H1 (cell line): ENCODE results near the gene TNKS2. TPM values are rescaled to one million over a fixed set of nuclear protein-coding genes. Genes with fewer than 3 reads are reported as not detected.

Experiments used
- CTCF ChIA-PET: fragments of 300-600 bp; sonication (Branson Sonifier 250); formaldehyde crosslinking; loops from one replicate; lab custom pipeline; 2021; ENCODE audit not compliant: partially characterized antibody; lab: Charles Lee
- POLR2A ChIA-PET: fragments of 300-600 bp; sonication (Branson Sonifier 250); formaldehyde crosslinking; loops from one replicate; lab custom pipeline; 2021; ENCODE audit warnings: inconsistent platforms; ENCODE audit not compliant: partially characterized antibody; lab: Charles Lee
- DNase-seq, 2 experiments: peaks; one replicate each; pipeline versions ENCODE4 v3.0.0 to v3.0.0-alpha.2; 2010 to 2022; ENCODE audit warnings: low spot score in 2 of 2, low read depth in 1 of 2, mixed read lengths in 1 of 2
- FAIRE-seq: peaks from 2 replicates; lab custom pipeline; 2011; peaks lifted over from hg19 to GRCh38; lab: Jason Lieb, UNC
- H2AFZ ChIP-seq: 2 replicates; pipeline ENCODE4 v1.8.1; 2012; ENCODE audit warnings: low read length, inconsistent platforms
- H2AK5ac ChIP-seq: 2 replicates; pipeline ENCODE4 v1.6.1; 2013; ENCODE audit warnings: low read depth, low read length
- H2BK120ac ChIP-seq: replicated peaks from 2 replicates; pipeline ENCODE3; 2013; ENCODE audit warnings: low read depth, low read length, inconsistent platforms
- H2BK12ac ChIP-seq: 2 replicates; pipeline ENCODE4 v1.6.1; 2013; ENCODE audit warnings: low read depth, low read length
- H2BK15ac ChIP-seq: 2 replicates; pipeline ENCODE4 v1.6.1; 2013; ENCODE audit warnings: low read length
- H2BK20ac ChIP-seq: 2 replicates; pipeline ENCODE4 v1.6.1; 2013; ENCODE audit warnings: low read length
- H2BK5ac ChIP-seq: 2 replicates; pipeline ENCODE4 v1.6.1; 2013; ENCODE audit warnings: low read depth, low read length
- H3K14ac ChIP-seq: 2 replicates; pipeline ENCODE4 v1.6.1; 2013; ENCODE audit warnings: inconsistent platforms; ENCODE audit not compliant: insufficient read length
- H3K18ac ChIP-seq: 2 replicates; pipeline ENCODE4 v1.6.1; 2013; ENCODE audit warnings: low read length; ENCODE audit errors: extremely low read depth
- H3K23ac ChIP-seq: 2 replicates; pipeline ENCODE4 v1.6.1; 2013; ENCODE audit warnings: inconsistent platforms; ENCODE audit not compliant: insufficient read length
- H3K23me2 ChIP-seq: 2 replicates; pipeline ENCODE4 v1.6.1; 2013; ENCODE audit warnings: low read depth, low read length
- H3K27ac ChIP-seq: 2 replicates; pipeline ENCODE4 v1.6.1; 2011; ENCODE audit warnings: low read depth, low read length, inconsistent platforms
- H3K27me3 ChIP-seq, 4 experiments: replicated peaks in 1 of 4; 1 replicate in 1 of 4; 2 replicates in 3 of 4; pipeline versions ENCODE4 v1.6.1 to v1.8.1; 2011 to 2013; ENCODE audit warnings: low read length in 3 of 4, mild to moderate bottlenecking in 3 of 4, inconsistent platforms in 2 of 4, mixed read lengths in 2 of 4, moderate library complexity in 1 of 4; ENCODE audit not compliant: control insufficient read depth in 3 of 4, insufficient read depth in 3 of 4; ENCODE audit errors: extremely low read depth in 1 of 4
- H3K36me3 ChIP-seq, 4 experiments: 2 replicates each; pipeline versions ENCODE4 v1.6.1 to v1.8.1; 2011 to 2013; ENCODE audit warnings: mild to moderate bottlenecking in 4 of 4, low read length in 3 of 4, moderate library complexity in 2 of 4, control low read depth in 1 of 4, inconsistent platforms in 1 of 4; ENCODE audit not compliant: insufficient read depth in 4 of 4, control insufficient read depth in 2 of 4
- H3K4ac ChIP-seq: replicated peaks from 2 replicates; pipeline ENCODE3; 2013; ENCODE audit warnings: low read length, low read depth, mixed read lengths, inconsistent platforms; ENCODE audit not compliant: insufficient read length
- H3K4me1 ChIP-seq, 4 experiments: replicated peaks in 1 of 4; 1 replicate in 1 of 4; 2 replicates in 3 of 4; pipeline versions ENCODE4 v1.6.1 to v1.8.1; 2011 to 2013; ENCODE audit warnings: low read length in 3 of 4, inconsistent platforms in 2 of 4, mixed read lengths in 1 of 4; ENCODE audit not compliant: insufficient read depth in 4 of 4, control insufficient read depth in 3 of 4
- H3K4me2 ChIP-seq, 2 experiments: 2 replicates each; pipeline versions ENCODE4 v1.6.1 to v1.8.1; 2011 to 2013; ENCODE audit warnings: low read depth in 2 of 2, low read length in 2 of 2, control low read depth in 1 of 2, inconsistent platforms in 1 of 2, mild to moderate bottlenecking in 1 of 2; ENCODE audit not compliant: insufficient read depth in 1 of 2
- H3K4me3 ChIP-seq, 4 experiments: fragments of 200-600, 300-600 bp in 1 of 4; sonication (generic), shearing (Covaris generic), sonication (Bioruptor Twin) in 1 of 4; 2 replicates each; pipeline versions ENCODE4 v1.5.1 to v1.8.1; 2011 to 2016; ENCODE audit warnings: low read length in 4 of 4, low read depth in 3 of 4, control low read depth in 2 of 4, inconsistent platforms in 2 of 4, mild to moderate bottlenecking in 2 of 4, mixed read lengths in 1 of 4, moderate library complexity in 1 of 4; ENCODE audit not compliant: insufficient read depth in 2 of 4; ENCODE audit errors: extremely low read depth in 1 of 4
- H3K56ac ChIP-seq: replicated peaks from 2 replicates; pipeline ENCODE3; 2013; ENCODE audit warnings: low read depth, mild to moderate bottlenecking, mixed read lengths, low read length, inconsistent platforms; ENCODE audit not compliant: insufficient read length
- H3K79me1 ChIP-seq: 2 replicates; pipeline ENCODE4 v1.6.1; 2013; ENCODE audit warnings: low read depth, low read length, control low read depth
- H3K79me2 ChIP-seq, 2 experiments: 2 replicates each; pipeline versions ENCODE4 v1.6.1 to v1.8.1; 2012 to 2013; ENCODE audit warnings: low read length in 2 of 2, mild to moderate bottlenecking in 2 of 2, inconsistent platforms in 1 of 2; ENCODE audit not compliant: insufficient read depth in 2 of 2, control insufficient read depth in 1 of 2
- H3K9ac ChIP-seq, 4 experiments: replicated peaks in 1 of 4; 1 replicate in 1 of 4; 2 replicates in 3 of 4; pipeline versions ENCODE4 v1.6.1 to v1.8.1; 2011 to 2013; ENCODE audit warnings: low read depth in 3 of 4, low read length in 3 of 4, control low read depth in 2 of 4, mild to moderate bottlenecking in 2 of 4, moderate library complexity in 2 of 4, inconsistent platforms in 1 of 4; ENCODE audit errors: extremely low read depth in 1 of 4
- H3K9me3 ChIP-seq, 2 experiments: 2 replicates each; pipeline versions ENCODE4 v1.6.1 to v1.8.1; 2012 to 2013; ENCODE audit warnings: mild to moderate bottlenecking in 2 of 2, moderate library complexity in 2 of 2, control low read depth in 1 of 2, inconsistent platforms in 1 of 2, low read depth in 1 of 2, low read length in 1 of 2, mixed read lengths in 1 of 2; ENCODE audit not compliant: insufficient read depth in 2 of 2
- H4K20me1 ChIP-seq, 2 experiments: replicated peaks in 1 of 2; 2 replicates each; pipeline versions ENCODE3 to v1.8.1; 2011 to 2013; ENCODE audit warnings: inconsistent platforms in 2 of 2, low read length in 2 of 2, mild to moderate bottlenecking in 1 of 2; ENCODE audit not compliant: insufficient read depth in 2 of 2, control insufficient read depth in 1 of 2
- H4K5ac ChIP-seq: 2 replicates; pipeline ENCODE4 v1.6.1; 2013; ENCODE audit warnings: low read length, low read depth, mixed read lengths, inconsistent platforms; ENCODE audit not compliant: insufficient read length
- H4K8ac ChIP-seq: 2 replicates; pipeline ENCODE4 v1.8.0; 2013; ENCODE audit warnings: mild to moderate bottlenecking, moderate library complexity, low read length, inconsistent platforms; ENCODE audit not compliant: insufficient read depth; ENCODE audit errors: extremely low read depth
- H4K91ac ChIP-seq: replicated peaks from 2 replicates; pipeline ENCODE3; 2013; ENCODE audit warnings: low read length, mixed read lengths, inconsistent platforms; ENCODE audit not compliant: insufficient read length
- CEBPB ChIP-seq: IDR thresholded peaks from 2 replicates; pipeline ENCODE4 v1.6.1; 2012; ENCODE audit warnings: low read depth, low read length
- EGR1 ChIP-seq: IDR thresholded peaks from 2 replicates; pipeline ENCODE4 v1.6.1; 2011; ENCODE audit warnings: low read depth, low read length, borderline replicate concordance
- GABPA ChIP-seq: IDR thresholded peaks from 2 replicates; pipeline ENCODE4 v1.6.1; 2011; ENCODE audit warnings: mild to moderate bottlenecking, low read length, moderate library complexity, borderline replicate concordance; ENCODE audit not compliant: insufficient read depth
- JUND ChIP-seq: IDR thresholded peaks from 2 replicates; pipeline ENCODE4 v1.6.1; 2011; ENCODE audit warnings: mild to moderate bottlenecking, improper control_type of control experiment, low read length
- KDM5A ChIP-seq: fragments of 200-600 bp; IDR thresholded peaks from 2 replicates; pipeline ENCODE4 v1.7.1; 2012; ENCODE audit warnings: mild to moderate bottlenecking, low read length, inconsistent platforms, mixed read lengths
- RFX5 ChIP-seq: IDR thresholded peaks from 2 replicates; pipeline ENCODE4 v1.6.1; 2011; ENCODE audit warnings: low read depth, low read length, improper control_type of control experiment, borderline replicate concordance
- SP2 ChIP-seq: IDR thresholded peaks from 2 replicates; pipeline ENCODE4 v1.6.1; 2012; ENCODE audit warnings: mild to moderate bottlenecking, low read length, inconsistent platforms
- TCF12 ChIP-seq: IDR thresholded peaks from 2 replicates; pipeline ENCODE4 v1.6.1; 2011; ENCODE audit warnings: low read depth, mild to moderate bottlenecking, low read length
- TEAD4 ChIP-seq: IDR thresholded peaks from 2 replicates; pipeline ENCODE4 v1.6.1; 2012; ENCODE audit warnings: low read depth, low read length, inconsistent platforms, mixed read lengths
- ZNF274 ChIP-seq: IDR thresholded peaks from 2 replicates; pipeline ENCODE4 v1.7.0; 2012; ENCODE audit warnings: low read length, borderline replicate concordance; ENCODE audit errors: extremely low read depth
- WGBS, 2 experiments: shearing (Covaris generic) in 1 of 2; methylation state at CpG; one replicate each; pipeline versions ENCODE4 v1.1.6 to v1.1.7; 2013 to 2015; ENCODE audit warnings: low lambda C conversion rate in 2 of 2, mixed read lengths in 2 of 2, inconsistent platforms in 1 of 2, low coverage in 1 of 2, missing lambda C conversion rate in 1 of 2; ENCODE audit not compliant: insufficient replicate concordance in 2 of 2, insufficient coverage in 1 of 2, insufficient read length in 1 of 2; ENCODE audit errors: extremely low coverage in 1 of 2, missing lambda C conversion rate in 1 of 2; 5-methylcytosine and 5-hydroxymethylcytosine counted together
- polyA plus RNA-seq, 7 experiments: library from polyadenylated mRNA; depleted of rRNA in 3 of 7; stranded (reverse) in 5 of 7; unstranded in 2 of 7; fragments of >200 nt in 5 of 7; fragments of 200-250 nt in 2 of 7; gene quantifications; 1 replicate in 5 of 7; 2 replicates in 1 of 7; 4 replicates in 1 of 7; pipeline versions ENCODE4 v1.2.1 to v1.2.3, GENCODE V29; 2011 to 2013; ENCODE audit warnings: missing spikeins in 2 of 7, mixed read lengths in 2 of 7
- total RNA-seq: library from RNA; stranded (reverse); fragmentation: NEBNext Ultra II Directional; extraction: Animal tissue kit (Norgen Biotek cat#: 25700); gene quantifications from 2 replicates; pipeline ENCODE4 v1.2.1, GENCODE V29; 2021
- TF ChIP-seq, protein P1 (sequence below): IDR thresholded peaks from 2 replicates; pipeline ENCODE4 v1.6.1; 2012; ENCODE audit warnings: low read length, inconsistent platforms
- TF ChIP-seq, protein P2 (sequence below): IDR thresholded peaks from 2 replicates; pipeline ENCODE4 v1.6.1; 2012; ENCODE audit warnings: inconsistent platforms

TNKS2 gene
- total and polyA plus RNA-seq, 2 of the 8 experiments (the other 6 are each of a cell fraction or from before 2014, with no cell fraction given), result 23.3 to 73.6 TPM

DNA sequence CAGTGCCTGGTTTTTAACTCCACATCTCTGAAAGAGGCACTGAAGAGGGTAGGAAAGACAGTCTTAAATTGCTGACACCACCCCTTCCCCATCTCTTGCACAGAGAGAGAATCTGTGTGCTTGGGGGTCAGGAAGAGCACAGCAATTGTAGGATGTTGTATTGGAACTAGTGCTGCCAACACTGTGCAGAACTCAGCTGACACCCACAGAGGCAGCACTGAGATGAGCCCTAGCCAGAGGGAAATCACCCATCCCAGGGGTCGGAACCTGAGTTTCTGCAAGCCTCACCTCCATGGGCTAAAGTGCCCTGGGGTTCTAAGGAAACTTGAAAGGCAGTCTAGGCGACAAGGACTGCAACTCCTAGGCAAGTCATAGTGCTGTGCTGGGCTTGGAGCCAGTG, 11.0 kb upstream of the TNKS2 start:
- Histone ChIP-seq H3K23me2 (no peaks in the 10 kb centered on the region; the same call in 1 of the 2 replicates), H2BK120ac (no peak overlapping the region), H2BK20ac (no peak overlapping the region), H4K8ac (no peak overlapping the region), H3K9ac (no peak overlapping the region), H2BK12ac (0 out of 2 replicates have a peak overlapping the region, but pooled peaks have one; percentile 7), H4K20me1 (no peaks in the 10 kb centered on the region), H2AK5ac (no peak overlapping the region), H3K18ac (no peak overlapping the region), H3K4ac (no peak overlapping the region), H2BK15ac (no peak overlapping the region), H4K91ac (no peak overlapping the region), H3K79me2 (no peaks in the 10 kb centered on the region), H3K4me3 (no peak overlapping the region), H4K5ac (no peak overlapping the region), H3K14ac (no peak overlapping the region), H3K27me3 (no peaks in the 10 kb centered on the region), H3K27ac (no peak overlapping the region), H3K4me1 (peaks cover 0 to 6% (median 4%) of the 10 kb centered on the region in 4 experiments; a peak in 5 of 7 replicates), H3K36me3 (no peaks in the 10 kb centered on the region), H3K9me3 (no peaks in the 10 kb centered on the region), H2BK5ac (no peak overlapping the region), H3K79me1 (no peaks in the 10 kb centered on the region), H3K4me2 (no peak overlapping the region), H3K23ac (no peak overlapping the region), H3K56ac (no peak overlapping the region), H2AFZ (peak overlapping the region; percentile 57; the same call in 1 of the 2 replicates)
- CTCF ChIA-PET, result interaction anchor here (1.1 to 1.4 kb wide), 2 partner anchors 11 kb away, joined by 3 to 6 read pairs; partner anchors contain the start of gene TNKS2
- no peak for FAIRE-seq
- POLR2A ChIA-PET, result interaction anchor here (1.0 to 2.5 kb wide), 2 partner anchors 9 to 12 kb away, joined by 6 to 8 read pairs; partner anchors contain the start of gene TNKS2
- TF ChIP-seq SP2, result no peak
- TF ChIP-seq TCF12, result no peak
- no peak for TF ChIP-seq CEBPB
- no peak for TF ChIP-seq EGR1
- TF ChIP-seq TEAD4, result no peak
- TF ChIP-seq, protein P1, sequence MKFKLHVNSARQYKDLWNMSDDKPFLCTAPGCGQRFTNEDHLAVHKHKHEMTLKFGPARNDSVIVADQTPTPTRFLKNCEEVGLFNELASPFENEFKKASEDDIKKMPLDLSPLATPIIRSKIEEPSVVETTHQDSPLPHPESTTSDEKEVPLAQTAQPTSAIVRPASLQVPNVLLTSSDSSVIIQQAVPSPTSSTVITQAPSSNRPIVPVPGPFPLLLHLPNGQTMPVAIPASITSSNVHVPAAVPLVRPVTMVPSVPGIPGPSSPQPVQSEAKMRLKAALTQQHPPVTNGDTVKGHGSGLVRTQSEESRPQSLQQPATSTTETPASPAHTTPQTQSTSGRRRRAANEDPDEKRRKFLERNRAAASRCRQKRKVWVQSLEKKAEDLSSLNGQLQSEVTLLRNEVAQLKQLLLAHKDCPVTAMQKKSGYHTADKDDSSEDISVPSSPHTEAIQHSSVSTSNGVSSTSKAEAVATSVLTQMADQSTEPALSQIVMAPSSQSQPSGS, result no peak
- no peak for TF ChIP-seq KDM5A
- TF ChIP-seq GABPA, result no peak
- no peak for TF ChIP-seq RFX5
- TF ChIP-seq, protein P2, sequence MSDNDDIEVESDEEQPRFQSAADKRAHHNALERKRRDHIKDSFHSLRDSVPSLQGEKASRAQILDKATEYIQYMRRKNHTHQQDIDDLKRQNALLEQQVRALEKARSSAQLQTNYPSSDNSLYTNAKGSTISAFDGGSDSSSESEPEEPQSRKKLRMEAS, result no peak
- no peak for TF ChIP-seq ZNF274
- no peak for TF ChIP-seq JUND
- no peak for DNase-seq
- WGBS, 2 experiments, result 88% methylated on average over 2 of the region's 2 CpGs; no CpG with 5 or more reads in 1 of the 2 experiments
